ENCODE measurements around the gene ZNF469.
A peak's percentile ranks its signal among the peaks of the same experiment; 100 is the strongest.

The ZNF469 gene

DNA sequence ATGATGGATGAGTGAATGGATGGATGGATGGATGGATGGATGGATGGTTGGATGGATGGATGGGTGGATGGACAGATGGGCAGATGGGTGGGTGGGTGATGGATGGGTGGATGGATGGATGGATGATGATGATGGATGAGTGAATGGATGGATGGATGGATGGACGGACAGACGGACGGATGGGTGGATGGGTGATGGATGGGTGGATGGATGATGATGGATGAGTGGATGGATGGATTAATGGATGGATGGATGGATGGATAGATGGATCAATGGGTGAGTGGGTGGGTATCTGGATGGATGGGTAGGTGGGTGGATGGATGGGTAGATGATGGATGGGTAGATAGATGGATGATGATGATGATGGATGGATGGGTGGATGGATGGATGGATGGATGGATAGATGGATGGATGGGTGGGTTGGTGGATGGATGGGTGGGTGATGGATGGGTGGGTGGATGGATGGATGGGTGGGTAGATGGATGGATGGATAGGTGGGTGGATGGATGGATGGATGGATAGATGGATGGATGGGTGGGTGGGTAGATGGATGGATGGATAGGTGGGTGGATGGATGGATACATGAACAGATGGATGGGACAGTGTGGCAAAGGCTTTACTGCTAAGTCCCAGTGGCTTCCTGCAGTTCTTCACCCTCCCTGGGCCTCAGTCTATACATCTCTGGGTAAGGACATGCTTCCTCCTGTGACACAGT, 40.1 kb downstream of the ZNF469 start:
- Mint-ChIP-seq H3K9me3 (no peaks in the 10 kb centered on the region), H3K27me3 (ENCODE audit: low read depth) (no peaks in the 10 kb centered on the region), H3K36me3 (ENCODE audit: low read depth) (no peaks in the 10 kb centered on the region), H3K27ac (no peak overlapping the region), H3K4me3 (no peak overlapping the region), H3K4me1 (peaks cover 11% of the 10 kb centered on the region)
- no peak for TF ChIP-seq CTCF (IDR thresholded peaks at IDR 0.05; ENCODE audit: unreplicated experiment in 3 of 3)

DNA sequence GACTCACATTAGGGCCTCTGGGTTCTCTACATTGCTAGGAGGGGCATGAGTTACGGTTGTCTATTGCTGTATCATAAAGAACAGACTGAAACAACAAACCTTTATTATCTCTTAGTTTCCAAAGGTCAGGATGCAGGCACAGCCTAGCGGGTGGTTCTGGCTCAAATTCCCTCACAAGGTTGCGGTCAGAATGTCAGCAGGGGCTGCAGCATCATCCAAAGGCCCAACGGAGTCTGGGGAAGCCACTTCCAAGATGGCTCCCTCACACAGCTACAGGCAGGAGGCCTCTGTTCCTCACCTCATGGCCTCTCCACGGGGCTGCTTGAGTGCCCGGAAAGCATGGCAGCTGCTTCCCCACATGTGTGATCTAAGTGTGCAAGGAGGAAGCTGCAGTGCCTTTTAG, 40.7 kb downstream of the ZNF469 start:
- H3K27me3 Mint-ChIP-seq (ENCODE audit: low read depth), result no peaks in the 10 kb centered on the region
- no peaks in the 10 kb centered on the region for H3K9me3 Mint-ChIP-seq
- no peak overlapping the region for H3K27ac Mint-ChIP-seq
- H3K4me3 Mint-ChIP-seq, result no peak overlapping the region
- H3K4me1 Mint-ChIP-seq, result peaks cover 11% of the 10 kb centered on the region
- TF ChIP-seq CTCF (IDR thresholded peaks at IDR 0.05; ENCODE audit: unreplicated experiment in 3 of 3), result no peak
- no peaks in the 10 kb centered on the region for H3K36me3 Mint-ChIP-seq (ENCODE audit: low read depth)

- no peak overlapping the region for H3K4me3 Mint-ChIP-seq
- no peak for TF ChIP-seq CTCF (IDR thresholded peaks at IDR 0.05; ENCODE audit: unreplicated experiment in 3 of 3)
- H3K36me3 Mint-ChIP-seq (ENCODE audit: low read depth), result no peaks in the 10 kb centered on the region
- no peaks in the 10 kb centered on the region for H3K9me3 Mint-ChIP-seq
- H3K27me3 Mint-ChIP-seq (ENCODE audit: low read depth), result no peaks in the 10 kb centered on the region
- H3K4me1 Mint-ChIP-seq, result peaks cover 11% of the 10 kb centered on the region
- H3K27ac Mint-ChIP-seq, result peak overlapping the region in 2 of 3 experiments; percentile 40 to 73
Observed at GRCh38 chr16:88424587-88425235, 42.0 kb downstream of the ZNF469 start.

DNA sequence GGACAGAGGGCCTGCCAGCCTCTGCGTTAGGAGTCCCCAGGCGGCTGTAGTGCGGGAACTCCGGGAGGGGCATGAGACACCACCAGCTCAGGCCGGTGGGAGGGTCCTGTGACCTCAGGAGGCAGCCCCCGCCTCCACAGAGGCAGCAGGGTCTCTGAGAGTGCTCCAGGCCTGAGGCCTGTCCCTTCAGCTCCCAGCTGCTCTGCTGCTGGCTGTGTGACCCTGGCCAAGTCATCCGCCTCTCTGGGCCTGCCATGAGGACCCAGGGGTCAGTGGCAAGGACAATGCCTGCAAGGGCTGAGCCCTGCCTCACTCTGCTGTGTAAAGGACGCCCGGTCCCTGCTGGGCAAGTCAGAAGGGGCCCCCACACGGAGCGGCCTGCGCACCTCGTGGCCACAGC, 43.3 kb downstream of the ZNF469 start:
- Mint-ChIP-seq H3K36me3 (ENCODE audit: low read depth) (no peaks in the 10 kb centered on the region), H3K27me3 (ENCODE audit: low read depth) (no peaks in the 10 kb centered on the region), H3K27ac (no peak overlapping the region), H3K9me3 (no peaks in the 10 kb centered on the region), H3K4me1 (peaks cover 11% of the 10 kb centered on the region), H3K4me3 (no peak overlapping the region)
- no peak for TF ChIP-seq CTCF (IDR thresholded peaks at IDR 0.05; ENCODE audit: unreplicated experiment in 3 of 3)

- H3K27ac Mint-ChIP-seq, result no peak overlapping the region
- peaks cover 11% of the 10 kb centered on the region for H3K4me1 Mint-ChIP-seq
- no peaks in the 10 kb centered on the region for H3K36me3 Mint-ChIP-seq (ENCODE audit: low read depth)
- H3K9me3 Mint-ChIP-seq, result no peaks in the 10 kb centered on the region
- TF ChIP-seq CTCF (IDR thresholded peaks at IDR 0.05; ENCODE audit: unreplicated experiment in 3 of 3), result no peak
- H3K4me3 Mint-ChIP-seq, result no peak overlapping the region
- H3K27me3 Mint-ChIP-seq (ENCODE audit: low read depth), result peaks cover 4% of the 10 kb centered on the region
Observed at GRCh38 chr16:88427376-88427775, 44.6 kb downstream of the ZNF469 start.

DNA sequence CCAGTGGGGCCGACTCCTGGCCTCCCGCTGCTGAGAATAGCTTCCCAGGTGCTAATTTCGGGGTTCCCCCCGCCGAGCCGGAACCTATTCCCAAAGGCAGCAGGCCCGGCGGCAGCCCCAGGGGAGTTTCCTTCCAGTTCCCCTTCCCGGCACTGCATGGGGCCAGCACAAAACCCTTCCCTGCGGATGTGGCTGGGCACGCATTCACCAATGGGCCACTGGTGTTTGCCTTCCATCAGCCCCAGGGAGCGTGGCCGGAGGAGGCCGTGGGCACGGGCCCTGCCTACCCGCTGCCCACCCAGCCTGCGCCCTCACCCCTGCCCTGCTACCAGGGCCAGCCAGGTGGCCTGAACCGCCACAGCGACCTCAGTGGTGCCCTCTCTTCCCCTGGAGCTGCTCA, 45.4 kb downstream of the ZNF469 start:
- TF ChIP-seq CTCF (IDR thresholded peaks at IDR 0.05; ENCODE audit: unreplicated experiment in 3 of 3), result no peak
- Mint-ChIP-seq H3K4me3 (no peak overlapping the region), H3K36me3 (ENCODE audit: low read depth) (no peaks in the 10 kb centered on the region), H3K4me1 (peaks cover 11% of the 10 kb centered on the region), H3K27ac (no peak overlapping the region), H3K9me3 (no peaks in the 10 kb centered on the region), H3K27me3 (ENCODE audit: low read depth) (peaks cover 4% of the 10 kb centered on the region)
